Astrocyte of the spinal cord (primary cell): ENCODE data around the gene SMARCB1.

ENCODE experiments used
- DNase-seq: peaks from one replicate; pipeline ENCODE4 v3.0.0; 2011; ENCODE audit warnings: low read depth, low spot score
- H3K4me3 ChIP-seq: 2 replicates; pipeline ENCODE4 v1.5.1; 2011; ENCODE audit warnings: low read depth, mild to moderate bottlenecking, low read length, moderate library complexity
- in situ Hi-C: cut with HindIII; loops from 2 replicates; pipeline ENCODE4 v1.10.0; 2017; ENCODE audit warnings: low sequenced_read_pairs
- TF ChIP-seq, protein P1 (sequence below): IDR thresholded peaks from 2 replicates; pipeline ENCODE4 v1.5.1; 2012; ENCODE audit warnings: low read depth, mild to moderate bottlenecking, low read length, inconsistent platforms

SMARCB1 gene

DNA sequence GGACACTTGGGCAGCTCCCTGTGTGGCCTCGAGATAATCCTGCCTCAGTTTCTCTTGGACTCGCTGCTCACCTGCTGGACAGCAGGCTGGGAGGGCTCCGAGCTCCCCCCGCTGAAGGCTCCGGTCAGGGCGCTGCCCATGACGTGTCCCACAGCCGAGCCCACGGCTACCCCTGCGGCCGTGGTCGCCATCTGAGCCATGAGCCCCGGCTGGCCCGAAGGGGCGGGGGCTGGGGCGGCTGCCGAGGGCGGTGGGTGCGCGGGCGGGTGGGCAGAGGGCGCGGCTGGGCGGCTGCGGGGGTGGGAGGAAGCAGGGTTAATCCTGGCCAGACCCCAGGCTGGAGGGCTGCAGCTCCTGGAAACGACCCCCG lies 19.5 kb upstream of the SMARCB1 start:
- peak overlapping the region; percentile 56 for H3K4me3 ChIP-seq
- in situ Hi-C loops, result no loop called here
- TF ChIP-seq, protein P1, sequence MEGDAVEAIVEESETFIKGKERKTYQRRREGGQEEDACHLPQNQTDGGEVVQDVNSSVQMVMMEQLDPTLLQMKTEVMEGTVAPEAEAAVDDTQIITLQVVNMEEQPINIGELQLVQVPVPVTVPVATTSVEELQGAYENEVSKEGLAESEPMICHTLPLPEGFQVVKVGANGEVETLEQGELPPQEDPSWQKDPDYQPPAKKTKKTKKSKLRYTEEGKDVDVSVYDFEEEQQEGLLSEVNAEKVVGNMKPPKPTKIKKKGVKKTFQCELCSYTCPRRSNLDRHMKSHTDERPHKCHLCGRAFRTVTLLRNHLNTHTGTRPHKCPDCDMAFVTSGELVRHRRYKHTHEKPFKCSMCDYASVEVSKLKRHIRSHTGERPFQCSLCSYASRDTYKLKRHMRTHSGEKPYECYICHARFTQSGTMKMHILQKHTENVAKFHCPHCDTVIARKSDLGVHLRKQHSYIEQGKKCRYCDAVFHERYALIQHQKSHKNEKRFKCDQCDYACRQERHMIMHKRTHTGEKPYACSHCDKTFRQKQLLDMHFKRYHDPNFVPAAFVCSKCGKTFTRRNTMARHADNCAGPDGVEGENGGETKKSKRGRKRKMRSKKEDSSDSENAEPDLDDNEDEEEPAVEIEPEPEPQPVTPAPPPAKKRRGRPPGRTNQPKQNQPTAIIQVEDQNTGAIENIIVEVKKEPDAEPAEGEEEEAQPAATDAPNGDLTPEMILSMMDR, result no peak
- no peak for DNase-seq

DNA sequence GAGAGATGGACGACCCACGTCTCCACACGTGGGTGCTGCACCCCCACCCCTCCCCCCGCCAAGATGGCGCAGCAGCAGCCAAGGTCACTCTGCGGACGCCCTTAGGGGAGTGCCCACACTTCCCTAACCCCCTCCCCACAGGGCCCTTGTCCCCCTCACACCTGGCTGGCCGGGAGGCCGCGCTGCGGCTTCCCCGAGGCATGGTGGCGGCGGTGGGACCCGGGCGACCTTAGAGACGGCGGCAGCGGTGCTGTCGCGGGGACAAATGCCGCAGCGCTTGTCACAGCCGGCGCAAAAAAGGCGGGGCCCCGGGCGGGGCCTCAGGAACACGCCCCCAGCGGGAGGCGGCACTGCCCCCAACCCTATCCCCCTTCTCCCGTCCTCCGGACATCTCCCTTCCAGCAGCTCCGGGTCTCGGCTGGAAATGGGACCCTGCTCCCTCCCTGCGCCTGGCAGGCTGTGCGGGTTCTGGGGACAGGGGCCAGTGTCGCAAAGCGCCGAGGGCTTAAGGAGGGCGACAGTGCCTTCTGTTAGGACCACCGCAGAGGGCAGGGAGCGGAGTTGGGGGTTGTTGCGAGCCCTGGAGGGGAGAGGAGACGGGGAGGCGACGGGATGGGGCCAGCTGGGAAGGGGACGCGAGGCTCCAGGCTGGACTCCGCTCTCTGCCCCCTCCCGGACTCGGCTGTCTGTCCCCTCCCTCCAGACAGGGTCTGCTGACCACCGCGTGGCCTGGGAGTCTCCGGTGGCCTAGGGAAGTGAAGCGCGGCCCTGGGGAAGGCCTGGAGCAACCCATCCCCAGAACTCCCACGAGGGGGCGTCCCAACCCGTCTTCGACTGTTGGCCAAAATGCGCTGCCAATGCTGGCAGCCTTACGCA lies 18.9 kb upstream of the SMARCB1 start, which contains the start of gene CHCHD10:
Gene CHCHD10, minus strand, starts transcription at position 300 of the 876 bp plus-strand sequence. Its CDS starts 98 bp downstream, at position 202.
- H3K4me3 ChIP-seq, result peak within 1 kb of the TSS; percentile 56
- in situ Hi-C loops, result no loop called here

DNA sequence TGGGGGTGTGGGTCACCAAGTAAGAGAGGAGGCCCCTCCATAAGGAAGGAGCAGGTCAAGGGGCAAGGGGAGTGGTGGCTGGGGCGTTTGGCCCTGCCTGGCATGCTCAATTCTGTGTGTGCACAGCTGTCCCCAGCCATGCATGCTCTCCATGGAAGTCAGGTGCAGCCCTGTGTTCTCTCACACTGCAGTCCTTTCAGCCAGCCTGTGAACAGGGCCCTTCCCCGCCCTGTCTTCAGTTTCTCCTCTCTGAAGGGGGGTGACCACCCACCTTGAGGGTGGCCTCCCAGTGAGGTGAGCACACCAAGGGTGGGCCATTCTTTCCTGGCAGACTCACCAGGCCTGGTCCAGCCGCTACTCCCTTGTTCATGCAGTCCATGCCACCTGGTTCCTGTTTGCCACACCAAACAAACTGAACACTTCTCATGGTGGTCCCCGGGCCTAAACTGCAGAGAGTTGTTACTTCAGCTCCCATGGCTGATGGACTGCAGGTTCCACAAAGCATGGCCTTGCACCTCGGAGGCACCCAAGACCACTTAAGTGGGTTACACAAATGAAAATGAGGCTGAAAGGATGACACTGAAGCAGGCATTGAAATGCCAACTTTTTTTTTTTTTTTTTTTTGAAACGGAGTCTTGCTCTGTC lies 17.3 kb upstream of the SMARCB1 start:
- no peak for DNase-seq
- in situ Hi-C loops, result no loop called here
- TF ChIP-seq, protein P1, result no peak
- no peak overlapping the region for H3K4me3 ChIP-seq

More for the DNA sequence above, 18.9 kb upstream of the SMARCB1 start, which contains the start of gene CHCHD10:
- TF ChIP-seq, protein P1, result peak; percentile 88
- peak; percentile 52 for DNase-seq

DNA sequence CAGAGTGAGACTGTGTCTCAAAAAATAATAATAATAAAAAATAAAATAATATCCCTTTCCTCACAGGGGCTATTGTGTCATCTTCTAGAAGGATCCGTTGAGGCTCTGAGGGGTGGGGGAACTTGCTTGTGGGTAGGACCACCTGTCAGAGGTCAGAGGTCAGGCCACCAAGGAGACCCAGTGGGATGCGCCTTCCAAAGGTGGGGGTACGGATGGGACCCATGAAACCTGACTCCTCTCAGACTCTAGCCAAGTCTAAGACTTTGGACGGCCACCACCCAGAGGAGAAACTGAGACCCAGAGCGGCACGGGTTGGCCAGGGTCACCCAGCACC lies 14.5 kb upstream of the SMARCB1 start:
- in situ Hi-C loops, result no loop called here
- TF ChIP-seq, protein P1, result no peak
- DNase-seq, result no peak
- peak overlapping the region; percentile 33 for H3K4me3 ChIP-seq

DNA sequence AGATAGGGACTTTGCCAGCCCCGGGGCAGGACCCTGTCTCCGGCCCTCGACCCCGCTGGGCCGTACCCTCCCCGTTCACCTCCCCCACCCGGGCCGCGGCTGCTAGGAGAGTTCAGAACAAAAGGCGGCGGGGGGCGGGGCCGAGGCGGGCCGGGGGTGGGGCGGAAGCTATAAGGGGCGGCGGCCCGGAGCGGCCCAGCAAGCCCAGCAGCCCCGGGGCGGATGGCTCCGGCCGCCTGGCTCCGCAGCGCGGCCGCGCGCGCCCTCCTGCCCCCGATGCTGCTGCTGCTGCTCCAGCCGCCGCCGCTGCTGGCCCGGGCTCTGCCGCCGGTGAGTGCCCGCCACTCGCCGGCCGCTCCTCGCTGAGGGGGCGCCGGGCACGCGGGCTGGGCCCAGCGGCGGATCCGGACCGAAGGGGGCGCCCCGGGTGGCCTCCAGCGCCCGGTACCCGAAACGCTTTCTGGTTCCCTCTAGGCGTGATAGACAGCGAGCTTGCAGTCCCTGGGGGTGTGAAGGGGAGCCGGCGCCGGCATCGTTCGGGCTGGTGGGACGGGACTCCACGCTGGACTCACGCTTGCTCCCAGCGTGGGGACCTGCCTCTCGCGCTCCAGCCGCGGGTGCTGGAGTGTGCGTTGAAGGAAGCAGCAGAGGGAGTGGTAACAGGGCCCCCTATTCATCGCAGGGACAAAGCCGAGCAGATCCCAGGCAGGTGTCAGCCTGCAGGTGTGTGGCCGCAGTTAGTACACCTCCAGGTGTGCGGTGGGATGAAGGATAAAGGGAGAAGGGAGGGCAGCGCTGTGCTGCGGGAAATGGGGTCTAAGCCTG lies 13.9 kb upstream of the SMARCB1 start, which contains the start of gene MMP11:
Gene MMP11, plus strand, starts transcription at position 201 of the 825 bp plus-strand sequence. Its CDS starts 22 bp downstream, at position 223.
- in situ Hi-C loops, result no loop called here
- peak within 1 kb of the TSS; percentile 36 for H3K4me3 ChIP-seq
- TF ChIP-seq, protein P1, result no peak
- DNase-seq, result no peak

DNA sequence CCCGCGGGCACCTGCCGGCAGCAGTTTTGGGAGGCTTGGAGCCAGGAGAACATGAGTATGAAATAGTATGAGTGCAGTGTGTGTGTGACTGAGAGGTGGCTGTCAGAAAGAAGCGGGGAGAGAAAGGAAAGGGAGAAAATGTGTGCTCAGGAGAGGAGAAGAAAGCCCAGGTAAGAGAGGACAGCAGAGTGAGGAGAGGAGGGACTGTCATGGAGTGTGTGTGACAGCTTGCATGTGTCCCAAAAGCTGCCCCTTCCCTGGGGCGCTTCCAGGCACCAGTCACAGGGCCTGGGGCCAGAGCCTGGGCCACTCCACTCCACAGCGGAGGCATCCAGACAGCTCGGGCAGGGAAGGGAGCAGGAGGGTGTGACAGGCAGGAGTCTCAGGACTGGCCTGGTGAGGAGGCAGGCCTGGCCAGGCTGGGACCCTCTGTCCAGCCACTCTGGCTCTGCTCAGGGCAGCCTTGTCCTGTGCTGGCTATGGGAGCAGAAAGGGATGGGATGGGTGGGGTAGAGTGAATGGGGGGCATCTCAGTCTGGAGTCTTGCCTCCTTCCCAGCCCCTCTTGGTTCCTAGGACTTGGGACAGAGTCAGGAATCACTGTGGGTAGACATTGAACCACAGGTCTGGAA lies 13.2 kb upstream of the SMARCB1 start:
- TF ChIP-seq, protein P1, result no peak
- no peak for DNase-seq
- in situ Hi-C loops, result no loop called here
- peak overlapping the region; percentile 36 for H3K4me3 ChIP-seq
